ENCODE measurements around the gene RASSF4.

RASSF4 gene

GRCh38 chr10:44929356-44930255, 30.0 kb upstream of the RASSF4 start:
- no peak for DNase-seq

DNA sequence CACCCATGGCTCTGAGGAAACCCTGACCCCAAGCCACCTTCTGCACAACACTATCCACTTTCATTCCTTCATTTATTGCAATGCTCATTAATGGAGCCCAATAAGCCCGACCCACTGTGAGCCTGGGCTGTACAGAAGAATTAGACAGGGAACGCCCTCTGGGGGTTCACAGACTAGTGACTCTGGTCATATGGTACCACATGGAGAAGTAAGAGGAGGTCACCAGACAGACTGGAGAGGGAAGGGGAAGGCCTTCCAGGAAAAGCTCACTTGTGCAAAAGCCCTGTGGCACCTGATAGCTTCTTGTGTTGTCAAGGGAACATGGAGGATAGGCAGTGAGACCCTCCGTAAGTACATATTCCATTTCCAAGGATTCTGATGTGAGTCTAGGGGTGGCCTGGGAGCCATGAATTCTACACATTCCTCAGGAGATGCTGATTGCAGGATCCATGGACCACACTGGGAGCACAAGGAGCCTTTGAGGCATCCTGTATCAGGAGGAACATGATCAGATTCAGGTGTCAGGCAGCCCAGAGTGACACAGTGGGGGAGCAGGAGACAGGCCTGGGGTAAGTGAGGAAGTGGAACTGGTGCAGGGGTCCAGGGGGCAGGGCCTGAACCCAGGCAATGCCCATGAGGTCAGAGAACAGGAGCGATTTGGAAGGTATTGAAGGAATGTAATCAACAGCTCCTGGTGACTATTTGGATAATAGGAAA, 28.5 kb upstream of the RASSF4 start:
- no peak for DNase-seq

DNA sequence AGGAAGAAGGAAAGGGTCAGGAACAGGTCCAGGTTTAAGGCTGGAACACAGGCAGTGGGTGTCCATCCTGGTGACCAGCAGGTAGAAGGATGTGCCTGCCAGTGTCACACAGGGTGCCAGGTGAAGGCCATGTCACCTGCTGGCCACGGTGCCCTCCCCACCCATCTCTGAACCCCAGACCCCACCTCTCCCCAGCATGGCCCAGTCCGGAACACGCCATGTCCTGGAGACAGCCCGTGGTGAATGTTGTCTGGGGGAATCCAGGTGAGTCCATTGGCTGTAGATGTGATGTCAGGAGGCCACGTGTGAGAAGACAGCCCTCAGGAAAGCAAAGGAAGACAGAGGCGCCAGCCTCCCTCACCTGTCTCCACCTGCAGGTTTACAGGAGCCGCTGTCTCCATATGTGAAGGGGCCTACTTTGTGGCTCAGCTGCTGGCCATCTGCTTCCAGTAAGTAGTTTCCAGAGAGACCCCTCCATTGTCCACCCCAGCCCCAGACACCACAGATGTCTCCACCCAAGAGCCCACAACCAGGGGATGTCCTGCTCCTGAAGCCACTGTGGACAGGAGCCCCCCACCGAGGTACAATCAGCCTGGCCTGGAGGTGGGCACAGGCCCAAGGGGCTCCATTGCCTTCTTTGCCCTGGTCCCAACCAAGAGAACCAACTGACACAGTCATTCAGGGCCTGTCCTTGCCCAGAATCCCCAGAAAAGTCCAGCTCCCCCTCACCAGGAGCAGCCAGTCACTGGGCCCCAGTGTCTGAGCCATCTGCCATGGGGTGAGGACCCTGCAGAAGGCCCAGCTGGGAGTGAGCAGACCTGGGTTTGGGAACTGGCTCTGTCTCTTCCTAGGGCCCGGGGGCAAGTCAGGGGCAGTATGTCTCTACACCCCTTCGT, 27.7 kb upstream of the RASSF4 start:
- DNase-seq, result no peak

DNA sequence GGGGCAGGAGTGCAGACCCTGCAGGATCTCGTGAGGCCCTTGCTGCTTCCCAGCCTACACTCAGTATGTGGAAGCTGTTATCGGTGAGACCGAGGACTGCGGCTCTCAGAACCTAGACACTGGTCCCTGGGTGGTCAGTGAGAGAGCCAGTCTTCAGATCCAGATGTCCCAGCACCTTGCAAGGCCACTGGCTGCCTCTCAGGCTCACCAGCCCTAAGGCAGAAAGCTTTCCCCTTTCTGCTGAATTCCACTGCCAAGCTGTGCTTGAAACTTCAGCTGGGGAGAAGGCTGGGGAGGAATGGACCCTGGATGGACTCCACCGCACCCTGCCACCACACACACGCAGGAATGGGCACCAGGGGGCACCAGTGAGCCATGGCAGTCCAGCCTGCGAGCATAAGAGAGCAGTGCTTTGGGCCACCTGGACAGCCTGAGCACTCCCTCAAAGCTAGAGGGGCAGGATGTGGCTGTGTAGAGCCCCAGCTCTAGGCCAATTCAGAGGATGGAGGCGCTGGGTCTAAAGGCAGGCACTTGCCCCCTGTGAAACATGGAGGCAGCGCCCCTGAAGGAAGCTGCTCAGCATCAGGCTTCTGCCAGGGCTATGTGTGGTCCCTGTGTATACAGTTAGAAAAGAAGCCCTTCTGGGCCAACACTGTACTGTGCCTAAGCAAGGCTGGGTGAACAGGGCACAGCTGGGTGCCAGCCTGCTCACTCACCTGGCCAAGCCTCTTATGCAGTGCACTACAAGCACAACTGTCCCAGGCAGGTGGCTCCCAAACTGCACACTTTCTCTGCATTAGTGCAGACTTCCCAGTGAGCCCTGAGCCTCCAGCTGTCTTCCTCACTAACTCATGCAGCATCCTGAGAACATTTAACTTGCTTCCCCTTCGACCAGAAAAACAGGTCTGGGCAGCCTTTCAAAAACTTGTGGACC, 26.8 kb upstream of the RASSF4 start:
- DNase-seq, result peak; percentile 41

GRCh38 chr10:44933451-44934321, 25.9 kb upstream of the RASSF4 start:
- DNase-seq, result no peak

DNA sequence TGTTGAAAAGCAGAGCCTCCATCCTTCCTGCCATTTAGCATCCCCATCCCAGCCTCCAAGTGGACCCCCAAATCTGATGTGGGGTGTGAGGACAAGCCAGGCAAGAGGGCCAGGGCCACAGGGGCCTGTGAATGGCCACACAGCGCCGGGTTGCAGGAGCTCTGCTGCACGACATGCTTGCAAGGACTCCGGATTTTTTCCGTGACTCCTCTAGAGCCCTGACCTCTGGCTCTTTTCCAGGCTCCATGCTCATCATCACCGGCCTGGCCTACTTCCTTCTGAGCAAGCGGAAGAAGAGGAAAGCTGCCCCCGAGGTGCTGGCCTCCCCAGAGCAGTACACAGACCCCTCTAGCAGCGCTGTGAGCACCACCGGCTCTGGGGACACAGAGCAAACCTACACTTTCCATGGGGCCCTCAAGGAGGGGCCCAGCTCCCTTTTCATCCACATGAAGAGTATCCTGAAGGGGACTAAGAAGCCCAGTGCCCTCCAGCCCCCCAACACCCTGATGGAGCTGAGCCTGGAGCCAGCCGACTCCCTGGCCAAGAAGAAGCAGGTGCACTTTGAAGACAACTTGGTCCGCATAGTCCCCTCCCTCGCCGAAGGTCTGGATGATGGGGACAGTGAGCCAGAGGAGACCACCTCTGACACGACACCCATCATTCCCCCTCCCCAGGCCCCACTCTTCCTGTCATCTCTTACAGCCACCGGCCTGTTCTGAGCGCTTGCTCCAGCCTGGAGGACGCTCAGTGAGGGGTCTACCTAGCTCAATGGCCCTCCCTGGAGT, 25.0 kb upstream of the RASSF4 start:
- DNase-seq, result no peak

- no peak for DNase-seq
Measured at GRCh38 chr10:44935201-44935965, 24.2 kb upstream of the RASSF4 start.

- no peak for DNase-seq
Measured at GRCh38 chr10:44935966-44936295, 23.7 kb upstream of the RASSF4 start.

DNA sequence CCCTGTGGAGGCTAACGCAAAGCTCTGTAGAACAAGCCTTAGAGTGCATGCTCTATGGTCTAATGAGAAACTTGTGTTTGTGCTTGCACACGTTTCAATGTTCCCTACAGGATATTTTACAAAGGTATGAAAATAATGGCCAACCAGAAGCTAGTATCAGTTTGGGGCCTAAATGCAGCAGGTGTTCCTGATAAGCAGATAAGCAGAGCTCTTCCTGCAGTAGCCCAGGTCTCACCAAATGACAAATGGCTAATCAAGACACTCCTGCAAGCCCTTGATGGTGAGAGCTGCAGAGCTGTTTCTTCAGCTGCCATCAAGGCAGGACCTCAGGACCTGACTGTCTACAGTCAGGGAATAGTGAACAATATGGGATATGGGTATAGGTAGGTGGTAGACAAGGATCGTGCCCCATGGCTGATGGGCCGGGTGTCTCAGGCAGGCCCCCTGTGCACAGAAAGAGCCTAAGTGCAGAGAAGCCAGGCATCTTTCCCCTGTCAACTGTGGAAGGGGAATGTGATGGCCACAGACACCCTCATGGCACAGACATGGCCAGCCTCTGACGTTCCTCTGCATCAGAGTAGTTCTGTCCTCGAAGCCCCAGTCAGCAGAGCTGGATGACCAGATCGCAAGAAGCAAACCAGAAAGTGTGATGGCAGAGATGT, 23.2 kb upstream of the RASSF4 start:
- DNase-seq, result no peak

DNA sequence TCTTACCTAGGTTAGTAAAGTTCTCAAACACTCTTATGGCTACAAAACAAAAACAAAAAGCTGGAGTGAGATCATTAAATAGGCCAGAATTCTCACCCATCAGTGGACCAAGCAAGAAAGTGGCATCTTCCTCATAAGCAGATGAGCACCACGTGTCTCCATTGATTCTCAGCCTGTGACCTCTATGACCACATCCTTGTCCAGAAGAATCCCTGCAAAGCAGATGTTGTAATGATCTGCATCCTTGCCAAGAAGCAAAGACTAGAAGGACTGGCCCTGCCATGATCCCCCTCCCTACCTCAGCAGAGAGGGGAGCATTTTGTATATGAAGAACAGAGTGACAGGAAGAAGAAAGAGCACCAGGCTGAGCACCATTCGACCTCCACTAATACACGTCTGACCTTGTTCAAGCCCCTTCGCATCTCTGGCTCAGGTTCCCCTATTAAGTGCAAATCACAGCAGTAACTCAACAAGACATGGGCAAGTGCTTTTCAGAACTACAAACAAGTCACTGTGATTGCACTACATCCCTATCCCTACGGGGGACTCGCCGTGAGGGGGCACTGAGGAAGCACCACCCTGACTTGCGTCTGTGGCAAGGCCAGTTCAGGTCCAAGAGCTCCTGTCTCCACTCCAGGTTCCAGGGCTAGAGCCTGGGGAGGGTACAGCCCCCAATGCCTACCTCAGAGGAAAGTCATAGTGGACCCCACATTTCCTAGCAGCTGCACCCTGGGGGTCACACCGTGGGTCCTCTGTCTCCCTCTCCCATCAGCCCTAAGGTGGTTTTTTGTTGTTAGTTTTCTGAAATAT, 22.2 kb upstream of the RASSF4 start:
- DNase-seq, result no peak

DNA sequence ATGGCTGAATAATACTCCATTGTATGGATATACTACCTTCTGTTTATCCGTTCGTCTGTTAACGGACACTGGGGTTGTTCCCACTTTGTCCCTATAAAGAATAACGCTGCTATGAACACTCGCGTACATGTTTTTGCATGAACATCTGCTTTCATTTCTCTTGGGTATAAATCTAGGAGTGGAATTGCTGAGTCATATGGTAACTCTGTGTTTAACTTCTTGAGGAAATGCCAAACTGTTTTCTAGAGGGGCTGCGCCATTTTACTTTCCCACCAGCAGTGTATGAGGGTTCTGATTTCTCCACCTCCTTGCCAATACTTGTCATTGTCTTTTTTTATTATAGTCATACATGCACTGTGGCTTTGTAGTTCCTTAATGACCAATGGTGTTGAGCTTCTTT, 20.6 kb upstream of the RASSF4 start:
- no peak for DNase-seq

- DNase-seq, result no peak
Measured at GRCh38 chr10:44939691-44940401, 19.8 kb upstream of the RASSF4 start.

- DNase-seq, result no peak
Measured at GRCh38 chr10:44944354-44944753, 15.2 kb upstream of the RASSF4 start.

DNA sequence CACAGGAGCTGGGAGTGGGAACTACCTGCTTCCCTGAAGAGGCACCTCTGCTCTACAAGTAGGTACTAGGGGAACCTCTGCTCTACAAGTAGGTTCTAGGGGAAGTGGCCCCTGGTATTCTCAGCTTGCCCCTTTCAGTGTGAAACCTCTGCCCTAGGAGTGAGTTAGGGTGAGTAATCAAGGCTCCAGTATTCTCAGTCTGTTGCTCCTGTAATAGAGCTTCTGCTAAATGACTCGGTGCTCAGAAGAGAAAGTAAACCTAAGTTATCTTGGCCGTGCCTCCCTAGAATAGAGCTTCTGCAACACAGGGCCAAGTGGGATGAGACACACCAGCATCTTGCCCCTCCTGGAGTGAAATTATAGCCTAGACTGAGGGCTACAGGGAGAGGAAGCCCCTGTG, 13.4 kb upstream of the RASSF4 start:
- no peak for DNase-seq

DNA sequence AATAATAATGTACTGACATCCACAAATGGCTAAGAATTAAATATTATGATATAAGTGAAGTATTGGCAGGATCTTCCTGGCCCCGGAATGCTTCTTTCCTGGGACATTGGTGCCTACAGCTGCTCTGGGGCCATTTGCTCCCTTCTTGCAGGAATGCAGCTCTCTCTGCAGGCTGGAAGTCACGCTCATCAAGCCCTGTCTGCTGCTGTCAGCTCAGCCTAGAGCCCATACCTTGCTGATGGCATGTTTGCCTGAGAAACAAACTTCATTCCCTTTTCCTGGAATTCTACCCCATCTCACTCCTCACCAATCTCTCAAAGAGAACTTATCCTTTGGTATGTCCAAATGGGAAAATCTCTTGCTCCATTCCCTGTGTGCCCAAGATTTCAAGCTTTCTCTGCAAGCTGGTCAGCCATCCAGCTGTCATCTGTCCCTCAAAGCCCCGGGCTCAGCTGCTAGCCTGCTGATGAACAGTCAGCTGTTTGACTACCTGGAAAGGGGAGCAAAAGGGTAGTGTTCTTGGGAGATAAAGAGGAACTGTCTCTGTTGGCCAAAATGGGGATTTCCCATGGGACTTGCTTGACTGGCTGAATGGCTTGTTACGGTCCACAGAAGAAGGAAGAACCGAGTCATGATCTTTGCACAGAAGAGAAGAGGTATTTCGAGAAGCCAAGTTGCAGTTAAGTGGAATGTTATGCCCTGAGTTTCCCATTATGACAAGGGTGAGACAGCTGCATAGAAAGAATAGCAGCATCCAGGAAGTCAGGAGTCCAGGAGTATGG, 12.0 kb upstream of the RASSF4 start:
- no peak for DNase-seq

DNA sequence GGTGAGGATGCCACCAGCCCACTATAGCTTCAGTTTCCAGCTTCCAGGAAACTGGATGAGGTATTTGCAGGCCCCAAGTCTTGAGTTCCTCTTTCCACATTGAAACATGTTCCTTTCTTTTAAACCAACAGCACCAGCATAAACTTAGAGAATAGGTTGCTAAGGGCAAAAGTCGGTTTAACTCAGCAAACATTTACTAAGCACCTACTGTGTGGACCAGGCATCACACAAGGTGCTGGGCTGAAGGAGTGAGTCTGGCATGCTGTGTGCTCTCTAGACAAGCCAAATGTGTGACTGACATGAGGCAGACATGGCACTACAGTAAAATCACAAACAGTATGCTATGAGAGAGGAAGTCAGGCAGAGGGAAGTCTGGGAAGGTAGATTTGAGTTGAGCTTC, 11.0 kb upstream of the RASSF4 start:
- DNase-seq, result no peak
